HEK293T (cell line): Measurements from ENCODE around the gene FMO3.

Experiments used
- CTCF ChIA-PET: fragments of 350-600 bp; formaldehyde crosslinking; extraction: SDS; loops from one replicate; lab custom pipeline; 2021; ENCODE audit warnings: antibody characterized with exemption, inconsistent platforms; lab: Yijun Ruan, JAX
- POLR2A ChIA-PET: fragments of 350-600 bp; formaldehyde crosslinking; extraction: SDS; loops from one replicate; lab custom pipeline; 2020; ENCODE audit warnings: antibody characterized with exemption, inconsistent platforms; lab: Yijun Ruan, JAX
- DNase-seq: peaks from one replicate; pipeline ENCODE4 v3.0.0; 2012; ENCODE audit warnings: mixed read lengths; ENCODE audit errors: extremely low spot score
- ARNT ChIP-seq: fragments of 450-650 bp; IDR thresholded peaks from 2 replicates; pipeline ENCODE4 v1.6.1; 2017; ENCODE audit warnings: mild to moderate bottlenecking
- BHLHE40 ChIP-seq: fragments of 450-650 bp; IDR thresholded peaks from 2 replicates; pipeline ENCODE4 v1.6.1; 2016; ENCODE audit warnings: mild to moderate bottlenecking, moderate library complexity, borderline replicate concordance
- CTBP1 ChIP-seq: fragments of 450-650 bp; IDR thresholded peaks from 2 replicates; pipeline ENCODE4 v1.6.1; 2016; ENCODE audit warnings: borderline replicate concordance
- ELF4 ChIP-seq: fragments of 450-650 bp; IDR thresholded peaks from 2 replicates; pipeline ENCODE4 v1.6.1; 2017; ENCODE audit warnings: antibody characterized with exemption
- FOXA1 ChIP-seq: fragments of 450-650 bp; IDR thresholded peaks from 2 replicates; pipeline ENCODE4 v1.6.1; 2016; ENCODE audit warnings: mild to moderate bottlenecking
- FOXK2 ChIP-seq: fragments of 450-650 bp; IDR thresholded peaks from 2 replicates; pipeline ENCODE4 v1.6.1; 2016; ENCODE audit warnings: mild to moderate bottlenecking
- FOXM1 ChIP-seq: fragments of 450-650 bp; IDR thresholded peaks from 2 replicates; pipeline ENCODE4 v1.6.1; 2017; ENCODE audit warnings: mild to moderate bottlenecking, borderline replicate concordance
- HDGF ChIP-seq: fragments of 450-650 bp; IDR thresholded peaks from 2 replicates; pipeline ENCODE4 v1.6.1; 2017; ENCODE audit warnings: antibody characterized with exemption, borderline replicate concordance
- L3MBTL2 ChIP-seq: fragments of 450-650 bp; conservative IDR thresholded peaks from 2 replicates; pipeline ENCODE4 v1.6.1; 2016; ENCODE audit warnings: mild to moderate bottlenecking
- LEF1 ChIP-seq: fragments of 450-650 bp; IDR thresholded peaks from 2 replicates; pipeline ENCODE4 v1.6.1; 2017; ENCODE audit warnings: mild to moderate bottlenecking, borderline replicate concordance
- NFRKB ChIP-seq: fragments of 450-650 bp; IDR thresholded peaks from 2 replicates; pipeline ENCODE4 v1.6.1; 2016; ENCODE audit warnings: mild to moderate bottlenecking, moderate library complexity
- PKNOX1 ChIP-seq: fragments of 450-650 bp; IDR thresholded peaks from 2 replicates; pipeline ENCODE4 v1.6.1; 2016
- SP1 ChIP-seq: fragments of 450-650 bp; IDR thresholded peaks from 2 replicates; pipeline ENCODE4 v1.6.1; 2017
- SUZ12 ChIP-seq: fragments of 450-650 bp; IDR thresholded peaks from 2 replicates; pipeline ENCODE4 v1.6.1; 2016; ENCODE audit warnings: mild to moderate bottlenecking
- TARDBP ChIP-seq: fragments of 450-650 bp; IDR thresholded peaks from 2 replicates; pipeline ENCODE4 v1.6.1; 2016
- ZNF384 ChIP-seq: fragments of 450-650 bp; IDR thresholded peaks from 2 replicates; pipeline ENCODE4 v1.6.1; 2016

Gene FMO3

GRCh38 chr1:171084870-171085269 lies 5.8 kb upstream of the FMO3 start:
- ChIA-PET CTCF (no interaction called here), POLR2A (no interaction called here)
- TF ChIP-seq ARNT, result no peak
- TF ChIP-seq FOXK2, result no peak
- no peak for TF ChIP-seq SP1
- TF ChIP-seq FOXA1, result no peak
- TF ChIP-seq TARDBP, result no peak
- no peak for DNase-seq

- no peak for TF ChIP-seq PKNOX1
- TF ChIP-seq FOXA1, result no peak
- TF ChIP-seq CTBP1, result no peak
- no peak for TF ChIP-seq LEF1
- no peak for TF ChIP-seq FOXM1
- no peak for TF ChIP-seq FOXK2
- TF ChIP-seq TARDBP, result no peak
- TF ChIP-seq NFRKB, result no peak
- TF ChIP-seq ARNT, result no peak
- TF ChIP-seq SUZ12, result no peak
- no peak for TF ChIP-seq ELF4
- TF ChIP-seq L3MBTL2, result no peak
- TF ChIP-seq BHLHE40, result no peak
- CTCF ChIA-PET, result no interaction called here
- no peak for DNase-seq
- POLR2A ChIA-PET, result no interaction called here
Measured at GRCh38 chr1:171087896-171088295, 2.8 kb upstream of the FMO3 start.

GRCh38 chr1:171103862-171104261 lies 13.2 kb downstream of the FMO3 start:
- POLR2A ChIA-PET, result no interaction called here
- no peak for DNase-seq
- CTCF ChIA-PET, result no interaction called here
- TF ChIP-seq L3MBTL2 (no peak), ELF4 (no peak)

- CTCF ChIA-PET, result no interaction called here
- POLR2A ChIA-PET, result no interaction called here
- TF ChIP-seq ARNT (no peak), BHLHE40 (no peak), PKNOX1 (no peak), TARDBP (no peak), ELF4 (no peak), FOXA1 (no peak), FOXK2 (no peak), NFRKB (no peak), L3MBTL2 (no peak), SUZ12 (no peak), FOXM1 (no peak), HDGF (no peak), SP1 (no peak)
- no peak for DNase-seq
Measured at GRCh38 chr1:171107262-171107940, 16.7 kb downstream of the FMO3 start.

- CTCF ChIA-PET, result no interaction called here
Measured at GRCh38 chr1:171107969-171108368, 17.3 kb downstream of the FMO3 start.

GRCh38 chr1:171109966-171110365 lies 19.3 kb downstream of the FMO3 start:
- DNase-seq, result no peak
- ChIA-PET POLR2A (no interaction called here), CTCF (no interaction called here)
- TF ChIP-seq BHLHE40, result no peak
- TF ChIP-seq HDGF, result no peak
- TF ChIP-seq CTBP1, result no peak
- no peak for TF ChIP-seq ZNF384
- no peak for TF ChIP-seq ELF4
- no peak for TF ChIP-seq TARDBP
- no peak for TF ChIP-seq FOXM1
- TF ChIP-seq NFRKB, result no peak
- TF ChIP-seq FOXK2, result no peak
- TF ChIP-seq FOXA1, result no peak
- no peak for TF ChIP-seq ARNT
- no peak for TF ChIP-seq PKNOX1
- no peak for TF ChIP-seq LEF1
- TF ChIP-seq L3MBTL2, result no peak
- TF ChIP-seq SUZ12, result no peak
- TF ChIP-seq SP1, result no peak

More at GRCh38 chr1:171107969-171108368, 17.3 kb downstream of the FMO3 start:
- POLR2A ChIA-PET, result no interaction called here
- DNase-seq, result no peak
- TF ChIP-seq TARDBP, result no peak
- TF ChIP-seq FOXK2, result no peak
- no peak for TF ChIP-seq ARNT
- no peak for TF ChIP-seq ELF4
- no peak for TF ChIP-seq BHLHE40
- TF ChIP-seq CTBP1, result no peak
- no peak for TF ChIP-seq HDGF
- TF ChIP-seq LEF1, result no peak
- no peak for TF ChIP-seq PKNOX1
- TF ChIP-seq FOXM1, result no peak
- TF ChIP-seq ZNF384, result no peak
- TF ChIP-seq L3MBTL2, result no peak
- no peak for TF ChIP-seq NFRKB
- no peak for TF ChIP-seq FOXA1
- TF ChIP-seq SUZ12, result no peak
- no peak for TF ChIP-seq SP1
